Ectodermal cell (in vitro differentiated cells): ENCODE data around the gene SUMF1.

Experiments
- H3K27ac ChIP-seq: 2 replicates; pipeline ENCODE4 v1.7.0; 2013; ENCODE audit warnings: mild to moderate bottlenecking, low read depth, low read length; ENCODE audit not compliant: insufficient read depth, poor library complexity, severe bottlenecking
- H3K27me3 ChIP-seq: 2 replicates; pipeline ENCODE4 v1.7.0; 2013; ENCODE audit warnings: mild to moderate bottlenecking, low read length; ENCODE audit not compliant: insufficient read depth, control insufficient read depth, poor library complexity, severe bottlenecking
- H3K36me3 ChIP-seq: one replicate; pipeline ENCODE4 v1.7.0; 2013; ENCODE audit warnings: low read length; ENCODE audit not compliant: control insufficient read depth, insufficient read depth
- H3K4me1 ChIP-seq: one replicate; pipeline ENCODE4 v1.7.0; 2013; ENCODE audit warnings: low read length; ENCODE audit not compliant: control insufficient read depth, insufficient read depth
- H3K4me3 ChIP-seq: 2 replicates; pipeline ENCODE4 v1.7.0; 2013; ENCODE audit warnings: low read depth, low read length, control low read depth; ENCODE audit not compliant: insufficient read depth
- H3K9me3 ChIP-seq: 2 replicates; pipeline ENCODE4 v1.7.0; 2013; ENCODE audit warnings: mild to moderate bottlenecking, low read length, moderate library complexity; ENCODE audit not compliant: control insufficient read depth
- WGBS, 2 experiments: methylation state at CpG; one replicate each; pipeline ENCODE4 v1.1.7; 2013; ENCODE audit warnings: missing lambda C conversion rate in 2 of 2; 5-methylcytosine and 5-hydroxymethylcytosine counted together

The SUMF1 gene

GRCh38 chr3:4395448-4395847, 71.6 kb downstream of the SUMF1 start:
- Histone ChIP-seq H3K27me3 (no peaks in the 10 kb centered on the region), H3K27ac (no peak overlapping the region), H3K9me3 (no peaks in the 10 kb centered on the region), H3K36me3 (no peaks in the 10 kb centered on the region), H3K4me3 (no peak overlapping the region), H3K4me1 (no peaks in the 10 kb centered on the region)
- WGBS, 2 experiments, result 92 to 95% methylated on average over 6 of the region's 6 CpGs

- Histone ChIP-seq H3K36me3 (no peaks in the 10 kb centered on the region), H3K27ac (no peak overlapping the region), H3K9me3 (no peaks in the 10 kb centered on the region), H3K4me3 (no peak overlapping the region), H3K4me1 (peaks cover 3% of the 10 kb centered on the region), H3K27me3 (no peaks in the 10 kb centered on the region)
- 93 to 98% methylated on average over 2 of the region's 2 CpGs for WGBS, 2 experiments
Measured at GRCh38 chr3:4394567-4394966, 72.5 kb downstream of the SUMF1 start.

- Histone ChIP-seq H3K27ac (no peak overlapping the region), H3K4me1 (peaks cover 5% of the 10 kb centered on the region), H3K36me3 (no peaks in the 10 kb centered on the region), H3K9me3 (no peaks in the 10 kb centered on the region), H3K4me3 (no peak overlapping the region), H3K27me3 (no peaks in the 10 kb centered on the region)
- WGBS, 2 experiments, result 93 to 94% methylated on average over 3 of the region's 3 CpGs
Measured at GRCh38 chr3:4394048-4394447, 73.0 kb downstream of the SUMF1 start.

- Histone ChIP-seq H3K27ac (no peak overlapping the region), H3K9me3 (no peaks in the 10 kb centered on the region), H3K4me1 (peaks cover 5% of the 10 kb centered on the region), H3K36me3 (no peaks in the 10 kb centered on the region), H3K4me3 (no peak overlapping the region), H3K27me3 (no peaks in the 10 kb centered on the region)
- 94 to 97% methylated on average over 5 of the region's 5 CpGs for WGBS, 2 experiments
Measured at GRCh38 chr3:4392992-4393391, 74.1 kb downstream of the SUMF1 start.

GRCh38 chr3:4387210-4388204, 79.6 kb downstream of the SUMF1 start:
- no peaks in the 10 kb centered on the region for H3K9me3 ChIP-seq
- no peak overlapping the region for H3K27ac ChIP-seq
- no peaks in the 10 kb centered on the region for H3K36me3 ChIP-seq
- WGBS, 2 experiments, result 92 to 100% methylated on average over 1 of the region's 2 CpGs
- peaks cover 5% of the 10 kb centered on the region for H3K4me1 ChIP-seq
- H3K4me3 ChIP-seq, result no peak overlapping the region
- H3K27me3 ChIP-seq, result no peaks in the 10 kb centered on the region

GRCh38 chr3:4385201-4385600, 81.9 kb downstream of the SUMF1 start:
- no peak overlapping the region for H3K4me3 ChIP-seq
- peaks cover 5% of the 10 kb centered on the region for H3K4me1 ChIP-seq
- H3K36me3 ChIP-seq, result no peaks in the 10 kb centered on the region
- H3K9me3 ChIP-seq, result no peaks in the 10 kb centered on the region
- 93% methylated on average over 5 of the region's 6 CpGs for WGBS, 2 experiments
- no peaks in the 10 kb centered on the region for H3K27me3 ChIP-seq
- H3K27ac ChIP-seq, result no peak overlapping the region

- no peaks in the 10 kb centered on the region for H3K4me1 ChIP-seq
- H3K36me3 ChIP-seq, result no peaks in the 10 kb centered on the region
- no peaks in the 10 kb centered on the region for H3K9me3 ChIP-seq
- H3K4me3 ChIP-seq, result no peak overlapping the region
- no peak overlapping the region for H3K27ac ChIP-seq
- no peaks in the 10 kb centered on the region for H3K27me3 ChIP-seq
- WGBS, 2 experiments, result 93 to 96% methylated on average over 4 of the region's 4 CpGs
Measured at GRCh38 chr3:4380013-4380412, 87.1 kb downstream of the SUMF1 start.

GRCh38 chr3:4376499-4376898, 90.6 kb downstream of the SUMF1 start:
- H3K27ac ChIP-seq, result no peak overlapping the region
- H3K36me3 ChIP-seq, result no peaks in the 10 kb centered on the region
- H3K9me3 ChIP-seq, result no peaks in the 10 kb centered on the region
- H3K27me3 ChIP-seq, result no peaks in the 10 kb centered on the region
- 90 to 94% methylated on average over 2 of the region's 2 CpGs for WGBS, 2 experiments
- no peak overlapping the region for H3K4me3 ChIP-seq
- no peaks in the 10 kb centered on the region for H3K4me1 ChIP-seq

GRCh38 chr3:4375911-4376310, 91.2 kb downstream of the SUMF1 start:
- no peaks in the 10 kb centered on the region for H3K9me3 ChIP-seq
- no peak overlapping the region for H3K4me3 ChIP-seq
- 68 to 70% methylated on average over 2 of the region's 2 CpGs for WGBS, 2 experiments
- H3K36me3 ChIP-seq, result no peaks in the 10 kb centered on the region
- H3K27ac ChIP-seq, result no peak overlapping the region
- no peaks in the 10 kb centered on the region for H3K4me1 ChIP-seq
- H3K27me3 ChIP-seq, result no peaks in the 10 kb centered on the region

- no peak overlapping the region for H3K4me3 ChIP-seq
- no peaks in the 10 kb centered on the region for H3K27me3 ChIP-seq
- H3K27ac ChIP-seq, result no peak overlapping the region
- H3K36me3 ChIP-seq, result no peaks in the 10 kb centered on the region
- H3K4me1 ChIP-seq, result no peaks in the 10 kb centered on the region
- no peaks in the 10 kb centered on the region for H3K9me3 ChIP-seq
Measured at GRCh38 chr3:4373669-4374068, 93.4 kb downstream of the SUMF1 start.
